HCT116 (cell line): ENCODE results near the gene CYB5D1. TPM values are rescaled to one million over a fixed set of nuclear protein-coding genes. Genes with fewer than 3 reads are reported as not detected.

Experiments
- ATAC-seq: fragments of 200-7000 bp; cut with Tn5 transposase; 2 replicates; pipeline ENCODE4 v1.9.1; 2020; ENCODE audit warnings: mild to moderate bottlenecking, moderate library complexity
- BruUV-seq: library from RNA; stranded (reverse); fragments of 400-500 nt; replicated peaks from 2 replicates; lab custom pipeline; 2021; lab: Mats Ljungman, UMichigan
- CTCF ChIA-PET: fragments of 300-600 bp; sonication (Branson Sonifier 250); formaldehyde crosslinking; loops from one replicate; lab custom pipeline; 2021; ENCODE audit warnings: antibody characterized with exemption; lab: Charles Lee
- POLR2A ChIA-PET: fragments of 300-600, 350-600 bp; sonication (Branson Sonifier 250); formaldehyde crosslinking; loops from one replicate; lab custom pipeline; 2021; ENCODE audit warnings: antibody characterized with exemption; lab: Charles Lee
- RAD21 ChIA-PET, 2 experiments: fragments of 300-600 bp; sonication (Branson Sonifier 250); formaldehyde crosslinking; loops; one replicate each; lab custom pipeline; 2023; ENCODE audit warnings: low total read pairs in 2 of 2; ENCODE audit not compliant: uncharacterized antibody in 2 of 2, unreplicated experiment in 2 of 2, low non-redundant PET in 1 of 2; lab: Charles Lee
- DNase-seq: peaks from one replicate; pipeline ENCODE4 v3.0.0-alpha.2; 2010; ENCODE audit warnings: low read depth, low spot score
- H2AFZ ChIP-seq: fragments of 200-600 bp; shearing (Covaris generic), sonication (generic); 2 replicates; pipeline ENCODE4 v1.6.1; 2017; ENCODE audit warnings: low read depth, mixed run types, mixed read lengths, antibody characterized with exemption, low read length; ENCODE audit not compliant: poor library complexity, severe bottlenecking
- H3K27ac ChIP-seq: 2 replicates; pipeline ENCODE4 v1.5.1; 2012; ENCODE audit warnings: low read depth, low read length
- H3K27me3 ChIP-seq: fragments of 200-600 bp; sonication (generic); 2 replicates; pipeline ENCODE4 v1.6.1; 2016; ENCODE audit warnings: mixed run types, low read length, mixed read lengths; ENCODE audit not compliant: insufficient read depth
- H3K36me3 ChIP-seq, 2 experiments: fragments of 200-500 bp in 1 of 2; fragments of 200-600 bp in 1 of 2; sonication (Bioruptor generic) in 1 of 2; sonication (generic) in 1 of 2; 2 replicates each; pipeline versions ENCODE4 v1.5.1 to v1.6.1; 2014 to 2016; ENCODE audit warnings: low read length in 2 of 2, inconsistent platforms in 1 of 2, mixed read lengths in 1 of 2, mixed run types in 1 of 2; ENCODE audit not compliant: insufficient read depth in 2 of 2, control insufficient read depth in 1 of 2
- H3K4me1 ChIP-seq, 2 experiments: fragments of 200-600 bp in 1 of 2; sonication (generic) in 1 of 2; 2 replicates each; pipeline versions ENCODE4 v1.5.1 to v1.6.1; 2012 to 2017; ENCODE audit warnings: low read length in 2 of 2, inconsistent platforms in 1 of 2, mild to moderate bottlenecking in 1 of 2, mixed read lengths in 1 of 2, mixed run types in 1 of 2, moderate library complexity in 1 of 2; ENCODE audit not compliant: insufficient read depth in 2 of 2, control insufficient read depth in 1 of 2
- H3K4me2 ChIP-seq: fragments of 200-600 bp; sonication (generic); 2 replicates; pipeline ENCODE4 v1.6.1; 2017; ENCODE audit warnings: mixed run types, low read length, mixed read lengths
- H3K4me3 ChIP-seq, 2 experiments: fragments of 200-600 bp in 1 of 2; sonication (generic) in 1 of 2; replicated peaks in 1 of 2; 2 replicates each; pipeline ENCODE4 v1.5.1; 2011 to 2016; ENCODE audit warnings: low read length in 2 of 2, control low read depth in 1 of 2, low read depth in 1 of 2, mild to moderate bottlenecking in 1 of 2, mixed read lengths in 1 of 2, mixed run types in 1 of 2
- H3K79me2 ChIP-seq: fragments of 200-600 bp; sonication (generic); 2 replicates; pipeline ENCODE4 v1.6.1; 2017; ENCODE audit warnings: mild to moderate bottlenecking, mixed run types, low read length, moderate library complexity, mixed read lengths; ENCODE audit not compliant: insufficient read depth
- H3K9ac ChIP-seq: fragments of 200-600 bp; sonication (generic); 2 replicates; pipeline ENCODE4 v1.6.1; 2016; ENCODE audit warnings: low read length, mixed read lengths
- H3K9me2 ChIP-seq: fragments of 200-600 bp; sonication (generic), shearing (Covaris generic); 2 replicates; pipeline ENCODE4 v1.6.1; 2017; ENCODE audit warnings: mixed run types, mild to moderate bottlenecking, moderate library complexity; ENCODE audit not compliant: insufficient read depth
- H3K9me3 ChIP-seq, 2 experiments: fragments of 200-500 bp in 1 of 2; fragments of 200-600 bp in 1 of 2; sonication (Bioruptor generic) in 1 of 2; sonication (generic) in 1 of 2; 2 replicates each; pipeline ENCODE4 v1.6.1; 2014 to 2017; ENCODE audit warnings: low read length in 2 of 2, mixed read lengths in 2 of 2, inconsistent platforms in 1 of 2, low read depth in 1 of 2, mild to moderate bottlenecking in 1 of 2, mixed run types in 1 of 2, moderate library complexity in 1 of 2; ENCODE audit not compliant: control insufficient read depth in 1 of 2, insufficient read depth in 1 of 2
- H4K20me1 ChIP-seq: fragments of 200-600 bp; sonication (generic), shearing (Covaris generic); 2 replicates; pipeline ENCODE4 v1.6.1; 2017; ENCODE audit warnings: mixed run types, mild to moderate bottlenecking, moderate library complexity; ENCODE audit not compliant: insufficient read depth
- TCF7L2 ChIP-seq: IDR thresholded peaks from 2 replicates; pipeline ENCODE4 v1.7.0; 2011; ENCODE audit warnings: borderline replicate concordance, inconsistent platforms; ENCODE audit not compliant: insufficient read depth, insufficient read length; ENCODE audit errors: extremely low read depth
- ZBTB33 ChIP-seq: IDR thresholded peaks from 2 replicates; pipeline ENCODE4 v1.6.1; 2011; ENCODE audit warnings: mild to moderate bottlenecking, low read length, moderate library complexity; ENCODE audit not compliant: insufficient replicate concordance; ENCODE audit errors: extremely low read depth
- ZFX ChIP-seq: fragments of 450-650 bp; IDR thresholded peaks from 2 replicates; pipeline ENCODE4 v1.6.1; 2017
- intact Hi-C: fragments of 100-400 bp; cut with micrococcal nuclease; formaldehyde crosslinking; loops from 2 replicates; pipeline ENCODE4 v1.10.0; 2022
- total RNA-seq: library from RNA; stranded (reverse); gene quantifications from one replicate; pipeline ENCODE4 v1.2.1, GENCODE V29; 2021; ENCODE audit not compliant: unreplicated experiment

Gene CYB5D1
- total RNA-seq, 1 experiment from 2014 or later: 21.5 TPM

GRCh38 chr17:7843536-7844291 lies 14.1 kb upstream of the CYB5D1 start:
- RAD21 ChIA-PET: interaction anchor here in 1 of 2 experiments (1.9 kb wide), 1 partner anchor 19 kb away, joined by 4 read pairs; no protein-coding TSS in a partner anchor
- H2AFZ ChIP-seq: no peak overlapping the region
- intact Hi-C loops: loop anchor here (1.0 to 5.0 kb wide), 2 partner anchors 8 to 101 kb away; no protein-coding TSS in a partner anchor
- peak; percentile 38 for ATAC-seq
- H4K20me1 ChIP-seq: no peaks in the 10 kb centered on the region
- peak overlapping the region; percentile 99 for H3K9ac ChIP-seq
- TF ChIP-seq TCF7L2 (peak; percentile 85), ZBTB33 (peak; percentile 6), ZFX (no peak)
- TF ChIP-seq, all 23 proteins: peak for 2
- Histone ChIP-seq H3K4me2 (peak overlapping the region; percentile 99), H3K36me3 (peaks cover 0 to 21% of the 10 kb centered on the region in 2 experiments; a peak in 3 of 4 replicates), H3K4me1 (peaks cover 30 to 42% of the 10 kb centered on the region in 2 experiments), H3K79me2 (peaks cover 61% of the 10 kb centered on the region), H3K9me3 (no peaks in the 10 kb centered on the region), H3K4me3 (peak overlapping the region; percentile 92 to 94), H3K27me3 (no peaks in the 10 kb centered on the region), H3K27ac (peak overlapping the region; percentile 97), H3K9me2 (no peaks in the 10 kb centered on the region)
- ChIA-PET POLR2A (interaction anchor here (1.4 to 3.7 kb wide), 5 partner anchors 8 to 157 kb away, joined by 5 to 45 read pairs (median 7); partner anchors contain the start of genes CYB5D1, KDM6B, NAA38 and TP53), CTCF (interaction anchor here (0.9 to 2.5 kb wide), 2 partner anchors 19 to 100 kb away, joined by 3 to 8 read pairs; no protein-coding TSS in a partner anchor)
- DNase-seq: no peak
- BruUV-seq: TSS peak; percentile 16
